GM12801 (cell line): ENCODE data around the gene CCDC30.

Experiments
- TF ChIP-seq, protein P1 (sequence below): IDR thresholded peaks from one replicate; pipeline ENCODE4 v1.5.1; 2011; ENCODE audit warnings: control low read depth; ENCODE audit not compliant: insufficient read length; ENCODE audit errors: extremely low read depth

CCDC30 gene

DNA sequence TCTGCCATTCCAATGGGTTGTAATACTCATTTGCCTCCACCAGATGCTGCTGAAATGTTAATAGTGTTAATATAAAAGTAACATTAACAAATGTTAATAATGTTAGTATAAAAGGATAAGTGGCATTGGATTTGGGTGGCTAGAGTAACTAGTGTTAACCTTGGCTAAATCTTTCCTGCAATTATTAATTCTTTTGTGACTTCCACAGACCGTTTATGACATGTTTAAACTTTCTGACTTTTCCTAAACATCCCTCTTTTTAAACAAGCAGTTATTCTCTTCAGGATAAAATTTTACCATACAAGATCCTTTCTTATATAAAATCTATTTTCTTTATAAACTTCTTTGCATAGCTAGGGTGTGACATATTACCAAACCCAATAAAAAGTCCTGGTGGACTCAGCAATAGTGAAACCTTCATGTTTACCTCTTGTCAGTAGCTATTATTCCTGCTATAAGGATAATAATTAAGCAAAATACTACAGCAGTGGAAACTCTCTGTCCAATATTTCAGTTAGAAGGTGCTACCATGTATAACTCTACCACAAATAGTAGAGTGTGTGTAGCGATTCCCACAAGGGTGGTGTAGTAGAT is 41.5 kb downstream of the CCDC30 start:
- TF ChIP-seq, protein P1, sequence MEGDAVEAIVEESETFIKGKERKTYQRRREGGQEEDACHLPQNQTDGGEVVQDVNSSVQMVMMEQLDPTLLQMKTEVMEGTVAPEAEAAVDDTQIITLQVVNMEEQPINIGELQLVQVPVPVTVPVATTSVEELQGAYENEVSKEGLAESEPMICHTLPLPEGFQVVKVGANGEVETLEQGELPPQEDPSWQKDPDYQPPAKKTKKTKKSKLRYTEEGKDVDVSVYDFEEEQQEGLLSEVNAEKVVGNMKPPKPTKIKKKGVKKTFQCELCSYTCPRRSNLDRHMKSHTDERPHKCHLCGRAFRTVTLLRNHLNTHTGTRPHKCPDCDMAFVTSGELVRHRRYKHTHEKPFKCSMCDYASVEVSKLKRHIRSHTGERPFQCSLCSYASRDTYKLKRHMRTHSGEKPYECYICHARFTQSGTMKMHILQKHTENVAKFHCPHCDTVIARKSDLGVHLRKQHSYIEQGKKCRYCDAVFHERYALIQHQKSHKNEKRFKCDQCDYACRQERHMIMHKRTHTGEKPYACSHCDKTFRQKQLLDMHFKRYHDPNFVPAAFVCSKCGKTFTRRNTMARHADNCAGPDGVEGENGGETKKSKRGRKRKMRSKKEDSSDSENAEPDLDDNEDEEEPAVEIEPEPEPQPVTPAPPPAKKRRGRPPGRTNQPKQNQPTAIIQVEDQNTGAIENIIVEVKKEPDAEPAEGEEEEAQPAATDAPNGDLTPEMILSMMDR: no peak

DNA sequence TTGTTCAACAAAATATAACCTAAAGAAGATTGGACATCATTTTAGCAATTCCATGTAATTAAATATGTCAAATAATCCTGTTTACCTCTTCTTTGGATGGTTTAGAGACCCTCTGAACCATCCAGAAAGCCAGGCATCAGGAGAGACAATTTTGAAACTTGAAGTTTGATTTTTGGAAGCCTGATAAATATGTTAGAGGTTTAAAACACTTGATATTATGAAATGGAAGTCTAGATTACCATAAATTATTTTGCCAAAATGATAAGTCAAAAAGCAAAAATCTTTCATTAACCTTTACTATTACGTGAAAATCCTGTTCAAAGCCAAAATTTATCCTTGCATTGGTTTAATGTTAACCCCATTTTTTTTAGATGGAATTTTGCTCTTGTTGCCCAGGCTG is 43.5 kb downstream of the CCDC30 start:
- TF ChIP-seq, protein P1: no peak

DNA sequence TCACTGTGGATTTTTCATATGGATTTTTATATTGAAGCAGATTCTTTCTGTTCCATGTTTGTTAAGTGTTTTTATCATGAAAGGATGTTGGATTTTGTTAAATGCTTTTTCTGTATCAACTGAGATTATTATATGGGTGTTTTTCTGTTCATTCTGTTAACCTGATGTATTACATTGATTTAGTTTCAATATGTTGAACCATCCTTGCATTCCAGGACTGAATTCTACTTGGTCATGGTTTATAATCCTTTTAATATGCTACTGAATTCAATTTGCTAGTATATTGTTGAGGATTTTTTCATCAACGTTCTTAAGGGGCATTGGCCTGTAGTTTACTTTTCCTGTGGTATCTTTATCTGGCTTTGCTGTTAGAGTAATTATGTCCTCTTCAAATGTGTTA is 55.8 kb downstream of the CCDC30 start:
- TF ChIP-seq, protein P1: no peak

DNA sequence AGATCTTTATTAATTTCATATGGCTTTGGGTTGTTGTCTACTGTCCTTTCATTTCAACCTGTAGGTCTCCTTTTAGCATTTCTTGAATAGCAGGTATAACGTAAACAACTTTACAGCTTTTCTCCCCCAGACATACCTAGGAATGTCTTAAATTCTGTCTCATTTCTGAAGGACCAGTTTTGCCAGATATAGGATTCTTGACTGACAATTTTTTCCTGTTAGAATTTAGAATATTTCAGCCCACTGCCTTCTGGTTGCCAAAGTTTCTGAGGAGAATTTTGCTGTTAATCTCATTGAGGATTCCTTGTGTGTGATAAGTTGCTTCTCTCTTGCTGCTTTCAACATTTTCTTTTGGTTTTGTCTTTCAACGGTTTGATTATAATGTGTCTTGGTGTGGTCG is 60.1 kb downstream of the CCDC30 start:
- TF ChIP-seq, protein P1: no peak

DNA sequence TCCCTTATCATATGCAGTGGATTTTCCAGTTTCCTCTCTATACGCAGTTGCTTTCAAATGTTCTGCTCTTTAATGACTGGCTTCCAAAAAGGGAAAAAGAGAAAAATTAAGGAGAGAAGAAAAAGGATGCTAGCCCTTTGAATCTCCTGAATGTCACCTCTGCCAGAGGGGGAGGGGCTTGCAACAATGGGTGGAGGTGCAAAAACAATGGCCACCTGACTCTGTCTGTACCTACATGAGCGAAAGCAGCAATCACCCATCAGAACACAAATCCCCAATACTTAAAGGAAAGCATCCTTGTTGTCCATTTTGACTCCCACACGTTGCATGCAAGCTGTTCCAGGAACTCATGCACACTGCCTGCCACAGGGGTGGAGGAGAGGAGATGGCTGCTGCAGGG is 61.2 kb downstream of the CCDC30 start:
- TF ChIP-seq, protein P1: no peak

DNA sequence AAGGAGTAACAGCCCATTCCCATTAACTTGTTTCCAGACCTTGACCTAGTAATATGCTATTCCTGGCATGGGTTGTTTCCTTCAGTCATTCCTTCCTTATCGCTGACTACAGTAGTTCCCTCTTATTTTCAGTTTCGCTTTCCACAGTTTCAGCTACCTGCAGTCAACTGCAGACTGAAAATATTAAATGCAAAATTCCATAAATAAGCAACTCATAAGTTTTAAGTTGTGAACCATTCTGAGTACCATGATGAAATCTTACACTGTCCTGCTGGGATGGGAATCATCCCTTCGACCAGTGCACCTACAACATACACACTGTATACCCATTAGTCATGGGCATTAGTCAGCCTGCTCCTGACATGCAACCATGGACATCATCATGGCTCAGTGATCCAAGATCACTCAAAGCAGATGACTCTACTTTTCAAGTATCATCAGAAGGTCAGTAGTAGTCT is 66.7 kb downstream of the CCDC30 start:
- TF ChIP-seq, protein P1: no peak

DNA sequence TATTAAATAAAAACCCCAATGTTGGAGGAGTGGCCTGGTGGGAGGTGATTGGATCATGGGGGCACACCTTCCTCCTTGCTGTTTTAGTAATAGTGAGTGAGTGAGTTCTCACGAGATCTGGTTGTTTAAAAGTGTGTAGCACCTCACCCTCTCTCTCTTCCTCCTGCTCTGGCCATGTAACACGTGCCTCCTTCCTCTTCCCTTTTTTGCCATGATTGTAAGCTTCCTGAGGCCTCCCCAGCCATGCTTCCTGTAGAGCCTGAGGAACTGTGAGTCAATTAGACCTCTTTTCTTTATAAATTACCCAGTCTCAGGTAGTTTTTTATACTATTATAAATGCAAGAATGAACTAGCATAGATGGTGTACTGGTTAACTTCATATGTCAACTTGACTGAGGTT is 68.0 kb downstream of the CCDC30 start:
- TF ChIP-seq, protein P1: no peak
